Spleen (tissue), 7 donors: ENCODE data around the gene STK39.

ENCODE experiments used
- CTCF ChIP-seq, 11 experiments: fragments of 200-600 bp in 7 of 11; fragments of 450-650 bp in 4 of 11; sonication (generic) in 4 of 11; IDR thresholded peaks in 8 of 11; conservative IDR thresholded peaks in 3 of 11; 1 replicate in 7 of 11; 2 replicates in 4 of 11; pipeline versions ENCODE4 v1.4.0 to v1.8.0; 2016 to 2021; ENCODE audit warnings: antibody characterized with exemption in 11 of 11, inconsistent platforms in 4 of 11, mild to moderate bottlenecking in 1 of 11
- POLR2A ChIP-seq, 3 donors: fragments of 450-650 bp; IDR thresholded peaks; one replicate each; pipeline ENCODE4 v1.5.1; 2017; ENCODE audit warnings: antibody characterized with exemption in 3 of 3, mild to moderate bottlenecking in 1 of 3
- donor health status: DM: no; HTN: no; CAD: no; lungs with moderate emphysema.
- donor health status: DM: no; HTN: no; CAD: no.
- donor health status: DM: no; HTN: no; CAD: no.

DNA sequence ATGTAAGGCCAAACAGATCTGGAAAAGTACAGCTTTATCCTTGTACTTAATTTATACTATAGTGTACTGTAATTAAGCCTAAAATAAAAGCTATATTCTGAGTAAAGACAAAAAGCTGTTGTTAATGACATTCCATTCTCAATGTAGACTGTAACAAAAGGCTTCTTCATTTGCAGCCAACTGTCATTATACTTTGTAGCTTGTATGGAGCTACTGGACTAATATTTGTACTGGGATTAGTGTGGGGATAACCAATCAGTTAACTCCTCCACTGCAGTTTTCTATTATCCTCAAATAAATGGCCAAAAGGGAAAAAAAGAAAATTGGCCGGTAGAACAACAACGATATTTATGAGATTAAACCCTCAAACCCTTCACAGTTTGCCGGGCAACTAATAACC lies 66.5 kb downstream of the STK39 start:
- TF ChIP-seq CTCF (IDR thresholded peaks at IDR 0.05 in 8 of 11, conservative IDR thresholded peaks at IDR 0.05 in 3 of 11) (no peak), POLR2A (IDR thresholded peaks at IDR 0.05) (no peak)
